ENCODE results near the gene CLTC.

CLTC gene

GRCh38 chr17:59694344-59694743 lies 74.6 kb downstream of the CLTC start:
- no peak overlapping the region for H3K9ac ChIP-seq (ENCODE audit: low read length)
- no peaks in the 10 kb centered on the region for H3K27me3 ChIP-seq (ENCODE audit: control insufficient read depth, insufficient read depth, low read length)
- H3K36me3 ChIP-seq (ENCODE audit: control insufficient read depth, insufficient read depth, low read length), result peaks cover 9% of the 10 kb centered on the region
- H3K9me3 ChIP-seq (ENCODE audit: control insufficient read depth, low read length), result no peaks in the 10 kb centered on the region
- H3K4me3 ChIP-seq (ENCODE audit: low read length), result no peak overlapping the region
- H3K4me1 ChIP-seq (ENCODE audit: control insufficient read depth, insufficient read depth, low read length), result no peaks in the 10 kb centered on the region

DNA sequence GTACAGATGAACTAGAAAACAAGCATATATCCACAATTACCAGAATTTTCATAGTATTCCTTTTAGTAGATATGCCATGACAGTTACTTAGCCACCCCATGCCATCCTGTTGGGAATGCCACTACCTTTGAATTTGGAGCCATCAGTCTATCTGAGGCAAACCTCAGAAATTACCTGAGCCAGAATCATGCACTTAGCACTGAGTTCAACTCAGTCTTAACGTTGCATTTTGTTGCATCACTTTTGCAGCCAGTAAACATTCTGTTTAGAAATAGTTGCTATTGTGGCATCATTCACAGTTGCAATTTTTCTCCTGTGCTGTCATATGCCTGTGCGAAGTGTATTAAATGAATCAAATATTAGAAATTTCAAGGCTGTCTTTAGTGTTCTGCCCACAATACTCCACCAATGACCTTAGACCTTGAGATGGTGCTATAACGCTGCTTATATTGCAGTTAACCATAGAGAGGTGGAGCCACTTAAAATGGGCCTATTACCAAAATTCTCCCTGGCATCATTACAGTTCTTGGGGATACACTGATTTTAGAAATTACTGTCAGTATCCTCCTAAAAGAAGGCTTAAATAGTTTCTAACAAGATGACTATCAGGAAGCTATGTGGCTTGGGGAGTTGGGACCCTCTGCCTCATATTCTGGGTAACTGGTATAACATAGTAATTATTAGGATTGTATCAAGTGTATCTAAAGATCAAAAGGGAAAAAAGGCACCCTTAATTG lies 76.4 kb downstream of the CLTC start:
- H3K36me3 ChIP-seq (ENCODE audit: control insufficient read depth, insufficient read depth, low read length), result peaks cover 9% of the 10 kb centered on the region
- no peaks in the 10 kb centered on the region for H3K27me3 ChIP-seq (ENCODE audit: control insufficient read depth, insufficient read depth, low read length)

DNA sequence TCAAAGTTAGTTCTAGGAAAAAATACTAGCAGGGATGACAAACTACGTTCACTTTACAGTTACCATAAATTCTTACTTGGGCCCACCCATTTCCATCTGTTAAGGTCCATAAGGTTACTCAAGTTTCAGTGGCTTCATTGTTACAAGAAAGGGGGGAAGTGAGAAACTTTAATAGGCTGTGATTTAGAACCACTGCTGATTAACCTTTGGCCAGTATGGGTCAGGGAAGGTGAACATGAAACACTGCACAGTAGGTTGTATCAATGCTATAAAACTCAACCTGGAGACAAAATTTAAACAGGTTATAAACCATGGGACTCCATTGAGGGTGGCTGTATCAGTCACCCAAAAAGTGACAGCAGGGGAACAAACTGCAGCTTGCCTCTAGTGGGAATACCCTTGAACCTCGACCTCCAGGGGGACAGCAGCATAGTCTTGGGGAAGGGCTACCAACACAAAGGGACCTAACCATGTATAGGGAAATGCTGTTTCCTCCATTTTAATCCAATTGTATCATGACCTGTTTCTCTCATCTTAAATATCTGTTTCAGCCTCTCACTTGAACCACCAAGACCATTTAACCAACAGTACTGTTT lies 77.1 kb downstream of the CLTC start:
- Histone ChIP-seq H3K36me3 (ENCODE audit: control insufficient read depth, insufficient read depth, low read length) (peaks cover 9% of the 10 kb centered on the region), H3K9me3 (ENCODE audit: control insufficient read depth, low read length) (no peaks in the 10 kb centered on the region), H3K4me1 (ENCODE audit: control insufficient read depth, insufficient read depth, low read length) (no peaks in the 10 kb centered on the region), H3K27me3 (ENCODE audit: control insufficient read depth, insufficient read depth, low read length) (no peaks in the 10 kb centered on the region), H3K4me3 (ENCODE audit: low read length) (no peak overlapping the region), H3K9ac (ENCODE audit: low read length) (no peak overlapping the region)

More for the DNA sequence above, 76.4 kb downstream of the CLTC start:
- H3K4me1 ChIP-seq (ENCODE audit: control insufficient read depth, insufficient read depth, low read length), result no peaks in the 10 kb centered on the region
- no peak overlapping the region for H3K4me3 ChIP-seq (ENCODE audit: low read length)
- no peaks in the 10 kb centered on the region for H3K9me3 ChIP-seq (ENCODE audit: control insufficient read depth, low read length)
- H3K9ac ChIP-seq (ENCODE audit: low read length), result no peak overlapping the region

DNA sequence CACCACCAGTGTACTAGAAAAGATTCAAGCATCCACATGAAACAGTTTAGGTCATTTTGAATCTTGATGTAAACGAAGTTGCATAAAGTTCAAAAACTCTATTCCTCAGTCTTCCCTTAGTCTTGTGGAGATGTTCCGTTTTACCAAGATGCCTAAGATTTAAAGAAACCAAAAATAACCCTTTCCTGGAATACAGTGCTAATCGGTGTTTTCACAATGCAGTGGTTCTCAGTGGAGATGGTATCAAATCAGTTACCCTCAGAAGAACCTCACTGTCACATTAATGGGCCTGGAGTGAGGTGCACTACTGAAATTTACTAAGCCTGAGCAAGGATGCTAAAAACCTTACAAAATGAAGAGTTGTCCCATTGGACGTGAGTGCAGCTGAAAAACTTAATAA lies 78.4 kb downstream of the CLTC start:
- H3K9me3 ChIP-seq (ENCODE audit: control insufficient read depth, low read length), result no peaks in the 10 kb centered on the region
- H3K4me1 ChIP-seq (ENCODE audit: control insufficient read depth, insufficient read depth, low read length), result no peaks in the 10 kb centered on the region
- no peaks in the 10 kb centered on the region for H3K27me3 ChIP-seq (ENCODE audit: control insufficient read depth, insufficient read depth, low read length)
- H3K9ac ChIP-seq (ENCODE audit: low read length), result no peak overlapping the region
- H3K4me3 ChIP-seq (ENCODE audit: low read length), result no peak overlapping the region
- H3K36me3 ChIP-seq (ENCODE audit: control insufficient read depth, insufficient read depth, low read length), result peaks cover 9% of the 10 kb centered on the region

- peaks cover 9% of the 10 kb centered on the region for H3K36me3 ChIP-seq (ENCODE audit: control insufficient read depth, insufficient read depth, low read length)
- H3K27me3 ChIP-seq (ENCODE audit: control insufficient read depth, insufficient read depth, low read length), result no peaks in the 10 kb centered on the region
- no peak overlapping the region for H3K9ac ChIP-seq (ENCODE audit: low read length)
- H3K4me3 ChIP-seq (ENCODE audit: low read length), result no peak overlapping the region
- H3K9me3 ChIP-seq (ENCODE audit: control insufficient read depth, low read length), result no peaks in the 10 kb centered on the region
- H3K4me1 ChIP-seq (ENCODE audit: control insufficient read depth, insufficient read depth, low read length), result no peaks in the 10 kb centered on the region
Measured at GRCh38 chr17:59699218-59699617, 79.5 kb downstream of the CLTC start.

GRCh38 chr17:59699786-59700185 lies 80.1 kb downstream of the CLTC start:
- H3K4me3 ChIP-seq (ENCODE audit: low read length), result no peak overlapping the region
- no peaks in the 10 kb centered on the region for H3K4me1 ChIP-seq (ENCODE audit: control insufficient read depth, insufficient read depth, low read length)
- no peak overlapping the region for H3K9ac ChIP-seq (ENCODE audit: low read length)
- H3K9me3 ChIP-seq (ENCODE audit: control insufficient read depth, low read length), result no peaks in the 10 kb centered on the region
- H3K36me3 ChIP-seq (ENCODE audit: control insufficient read depth, insufficient read depth, low read length), result peaks cover 9% of the 10 kb centered on the region
- H3K27me3 ChIP-seq (ENCODE audit: control insufficient read depth, insufficient read depth, low read length), result no peaks in the 10 kb centered on the region

- Histone ChIP-seq H3K9ac (ENCODE audit: low read length) (no peak overlapping the region), H3K4me3 (ENCODE audit: low read length) (no peak overlapping the region), H3K27me3 (ENCODE audit: control insufficient read depth, insufficient read depth, low read length) (no peaks in the 10 kb centered on the region), H3K36me3 (ENCODE audit: control insufficient read depth, insufficient read depth, low read length) (peaks cover under 1% of the 10 kb centered on the region), H3K9me3 (ENCODE audit: control insufficient read depth, low read length) (no peaks in the 10 kb centered on the region), H3K4me1 (ENCODE audit: control insufficient read depth, insufficient read depth, low read length) (peaks cover 3% of the 10 kb centered on the region)
Measured at GRCh38 chr17:59702304-59702703, 82.6 kb downstream of the CLTC start.

- Histone ChIP-seq H3K27me3 (ENCODE audit: control insufficient read depth, insufficient read depth, low read length) (no peaks in the 10 kb centered on the region), H3K9ac (ENCODE audit: low read length) (peak within 1 kb of the TSS; percentile 97), H3K4me1 (ENCODE audit: control insufficient read depth, insufficient read depth, low read length) (peaks cover 11% of the 10 kb centered on the region), H3K9me3 (ENCODE audit: control insufficient read depth, low read length) (no peaks in the 10 kb centered on the region), H3K36me3 (ENCODE audit: control insufficient read depth, insufficient read depth, low read length) (no peaks in the 10 kb centered on the region), H3K4me3 (ENCODE audit: low read length) (peak within 1 kb of the TSS; percentile 83)
Measured at GRCh38 chr17:59707149-59707970, 87.7 kb downstream of the CLTC start, which contains the start of the genes PTRH2 and VMP1. TSS of gene PTRH2 (minus strand) at chr17:59707430. CDS start at chr17:59697978, 9,452 bp downstream. TSS of gene VMP1 (plus strand) at chr17:59707654. CDS start at chr17:59731447, 23,793 bp downstream.

GRCh38 chr17:59707971-59708430 lies 88.3 kb downstream of the CLTC start:
- Histone ChIP-seq H3K36me3 (ENCODE audit: control insufficient read depth, insufficient read depth, low read length) (no peaks in the 10 kb centered on the region), H3K4me3 (ENCODE audit: low read length) (peak overlapping the region; percentile 83), H3K27me3 (ENCODE audit: control insufficient read depth, insufficient read depth, low read length) (no peaks in the 10 kb centered on the region), H3K4me1 (ENCODE audit: control insufficient read depth, insufficient read depth, low read length) (peaks cover 11% of the 10 kb centered on the region), H3K9ac (ENCODE audit: low read length) (peak overlapping the region; percentile 97), H3K9me3 (ENCODE audit: control insufficient read depth, low read length) (no peaks in the 10 kb centered on the region)

DNA sequence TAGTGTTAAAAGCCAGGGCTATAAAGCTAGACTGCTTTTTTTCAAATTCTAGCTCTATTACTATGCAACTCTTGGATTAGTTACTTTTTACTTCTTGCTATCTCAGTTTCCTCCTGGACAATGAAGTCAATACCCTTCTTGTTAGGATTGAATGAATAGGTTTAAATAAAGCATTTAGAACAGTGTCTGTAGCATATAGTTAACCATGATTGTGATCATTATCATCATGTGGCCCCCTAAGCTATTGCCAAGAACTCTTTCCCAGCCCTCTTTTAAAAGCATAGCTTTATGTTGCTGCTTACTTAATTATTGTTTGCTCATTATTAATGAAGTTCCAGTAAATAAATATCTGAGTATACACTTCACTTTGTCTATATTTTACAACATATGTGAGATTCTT lies 92.2 kb downstream of the CLTC start:
- no peak overlapping the region for H3K4me3 ChIP-seq (ENCODE audit: low read length)

GRCh38 chr17:59712862-59713261 lies 93.2 kb downstream of the CLTC start:
- no peaks in the 10 kb centered on the region for H3K9me3 ChIP-seq (ENCODE audit: control insufficient read depth, low read length)
- no peaks in the 10 kb centered on the region for H3K36me3 ChIP-seq (ENCODE audit: control insufficient read depth, insufficient read depth, low read length)
- H3K9ac ChIP-seq (ENCODE audit: low read length), result no peak overlapping the region
- H3K4me1 ChIP-seq (ENCODE audit: control insufficient read depth, insufficient read depth, low read length), result peaks cover 9% of the 10 kb centered on the region
- no peak overlapping the region for H3K4me3 ChIP-seq (ENCODE audit: low read length)
- H3K27me3 ChIP-seq (ENCODE audit: control insufficient read depth, insufficient read depth, low read length), result no peaks in the 10 kb centered on the region

More for the DNA sequence above, 92.2 kb downstream of the CLTC start:
- no peak overlapping the region for H3K9ac ChIP-seq (ENCODE audit: low read length)
- H3K27me3 ChIP-seq (ENCODE audit: control insufficient read depth, insufficient read depth, low read length), result no peaks in the 10 kb centered on the region
- H3K4me1 ChIP-seq (ENCODE audit: control insufficient read depth, insufficient read depth, low read length), result peaks cover 9% of the 10 kb centered on the region
- no peaks in the 10 kb centered on the region for H3K9me3 ChIP-seq (ENCODE audit: control insufficient read depth, low read length)
- H3K36me3 ChIP-seq (ENCODE audit: control insufficient read depth, insufficient read depth, low read length), result no peaks in the 10 kb centered on the region

- Histone ChIP-seq H3K4me1 (ENCODE audit: control insufficient read depth, insufficient read depth, low read length) (no peaks in the 10 kb centered on the region), H3K27me3 (ENCODE audit: control insufficient read depth, insufficient read depth, low read length) (no peaks in the 10 kb centered on the region), H3K9me3 (ENCODE audit: control insufficient read depth, low read length) (no peaks in the 10 kb centered on the region), H3K36me3 (ENCODE audit: control insufficient read depth, insufficient read depth, low read length) (no peaks in the 10 kb centered on the region), H3K4me3 (ENCODE audit: low read length) (no peak overlapping the region), H3K9ac (ENCODE audit: low read length) (no peak overlapping the region)
Measured at GRCh38 chr17:59714255-59714654, 94.6 kb downstream of the CLTC start.
